Epithelial cell of proximal tubule (primary cell): Measurements from ENCODE around the gene RASL10A. TPM values are rescaled to one million over a fixed set of nuclear protein-coding genes. Genes with fewer than 3 reads are reported as not detected.

Source experiments
- DNase-seq: peaks from one replicate; pipeline ENCODE4 v3.0.0-alpha.2; 2011; ENCODE audit warnings: low read depth
- H3K4me3 ChIP-seq: 2 replicates; pipeline ENCODE4 v1.5.1; 2011; ENCODE audit warnings: low read depth, mild to moderate bottlenecking, low read length
- total RNA-seq: library from RNA; depleted of rRNA; stranded (reverse); fragments of >200 nt; gene quantifications from 2 replicates; pipeline ENCODE4 v1.2.3, GENCODE V29; 2015
- TF ChIP-seq, protein P1 (sequence below): conservative IDR thresholded peaks from 2 replicates; pipeline ENCODE4 v1.5.1; 2012; ENCODE audit warnings: low read depth, mild to moderate bottlenecking, low read length

RASL10A gene
- total RNA-seq, 1 donor from 2014 or later, result 0.12 TPM

GRCh38 chr22:29313576-29314466, 1.7 kb downstream of the RASL10A start:
- DNase-seq, result no peak
- TF ChIP-seq, protein P1, sequence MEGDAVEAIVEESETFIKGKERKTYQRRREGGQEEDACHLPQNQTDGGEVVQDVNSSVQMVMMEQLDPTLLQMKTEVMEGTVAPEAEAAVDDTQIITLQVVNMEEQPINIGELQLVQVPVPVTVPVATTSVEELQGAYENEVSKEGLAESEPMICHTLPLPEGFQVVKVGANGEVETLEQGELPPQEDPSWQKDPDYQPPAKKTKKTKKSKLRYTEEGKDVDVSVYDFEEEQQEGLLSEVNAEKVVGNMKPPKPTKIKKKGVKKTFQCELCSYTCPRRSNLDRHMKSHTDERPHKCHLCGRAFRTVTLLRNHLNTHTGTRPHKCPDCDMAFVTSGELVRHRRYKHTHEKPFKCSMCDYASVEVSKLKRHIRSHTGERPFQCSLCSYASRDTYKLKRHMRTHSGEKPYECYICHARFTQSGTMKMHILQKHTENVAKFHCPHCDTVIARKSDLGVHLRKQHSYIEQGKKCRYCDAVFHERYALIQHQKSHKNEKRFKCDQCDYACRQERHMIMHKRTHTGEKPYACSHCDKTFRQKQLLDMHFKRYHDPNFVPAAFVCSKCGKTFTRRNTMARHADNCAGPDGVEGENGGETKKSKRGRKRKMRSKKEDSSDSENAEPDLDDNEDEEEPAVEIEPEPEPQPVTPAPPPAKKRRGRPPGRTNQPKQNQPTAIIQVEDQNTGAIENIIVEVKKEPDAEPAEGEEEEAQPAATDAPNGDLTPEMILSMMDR, result no peak
- H3K4me3 ChIP-seq, result no peak overlapping the region

DNA sequence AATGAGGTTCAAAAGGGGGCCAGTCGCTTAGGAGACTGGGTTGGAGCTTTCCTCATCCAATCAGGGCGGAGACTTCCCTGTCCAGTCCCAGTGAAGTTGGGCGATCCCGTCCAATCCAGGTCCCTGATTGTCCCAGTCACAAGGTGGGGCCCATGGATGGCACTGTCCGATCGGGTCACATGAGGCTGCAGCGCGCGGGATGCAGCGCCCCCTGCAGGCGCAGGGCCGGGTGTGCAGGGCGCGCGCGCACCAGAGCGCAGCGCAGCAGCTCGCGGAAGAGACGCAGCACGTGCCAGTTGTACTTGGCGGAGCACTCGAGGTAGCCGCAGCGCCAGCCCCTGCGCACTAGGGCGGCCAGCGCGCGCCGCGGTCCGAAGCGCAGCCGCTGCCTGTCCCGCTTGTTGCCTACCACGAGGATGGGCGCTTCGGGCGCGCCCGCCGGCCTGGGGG, 2.3 kb downstream of the RASL10A start:
- TF ChIP-seq, protein P1, result peak; percentile 73
- no peak for DNase-seq
- no peak overlapping the region for H3K4me3 ChIP-seq

DNA sequence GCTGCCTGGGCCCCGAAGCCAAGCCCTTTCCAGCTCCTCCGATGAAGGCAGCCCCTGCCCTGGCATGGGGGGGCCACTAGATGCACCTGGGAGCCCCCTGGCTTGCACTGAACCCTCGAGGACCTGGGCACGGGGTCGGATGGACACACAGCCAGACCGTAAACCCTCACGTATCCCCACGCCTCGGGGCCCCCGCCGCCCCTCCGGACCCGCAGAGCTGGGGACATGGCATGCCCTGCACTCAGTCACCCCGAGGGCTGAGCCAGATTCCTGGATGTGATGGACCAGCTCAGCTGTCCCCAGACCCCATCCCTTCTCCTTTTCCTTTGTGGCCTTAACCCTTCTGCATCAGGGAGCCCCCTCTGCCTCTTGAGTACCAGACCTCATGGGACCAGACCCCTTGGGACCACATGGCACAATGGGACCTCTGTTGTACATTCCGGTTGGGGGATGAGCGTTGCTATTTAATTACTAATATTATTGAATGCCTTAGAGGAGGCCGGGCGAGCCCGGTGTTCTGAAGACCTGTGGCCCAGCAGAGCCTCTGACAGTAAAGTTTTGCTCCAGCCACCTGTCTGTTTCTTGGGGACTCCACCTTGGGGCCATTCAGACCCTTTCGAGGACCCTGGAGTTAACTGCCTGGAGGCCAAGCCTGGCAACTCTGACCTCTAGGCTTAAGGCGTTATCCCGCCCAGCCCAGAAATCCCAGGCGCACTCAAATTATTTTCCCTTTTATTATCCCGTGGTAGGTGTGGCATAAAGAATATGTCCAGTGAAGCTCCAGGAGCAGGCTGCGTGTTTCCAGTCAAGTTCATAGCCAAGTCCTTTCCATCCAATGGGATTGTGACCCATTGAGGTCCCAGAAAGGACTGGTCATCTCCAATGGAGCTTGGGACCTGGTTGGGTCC, 3.0 kb downstream of the RASL10A start:
- DNase-seq, result no peak
- TF ChIP-seq, protein P1, result no peak
- no peak overlapping the region for H3K4me3 ChIP-seq

DNA sequence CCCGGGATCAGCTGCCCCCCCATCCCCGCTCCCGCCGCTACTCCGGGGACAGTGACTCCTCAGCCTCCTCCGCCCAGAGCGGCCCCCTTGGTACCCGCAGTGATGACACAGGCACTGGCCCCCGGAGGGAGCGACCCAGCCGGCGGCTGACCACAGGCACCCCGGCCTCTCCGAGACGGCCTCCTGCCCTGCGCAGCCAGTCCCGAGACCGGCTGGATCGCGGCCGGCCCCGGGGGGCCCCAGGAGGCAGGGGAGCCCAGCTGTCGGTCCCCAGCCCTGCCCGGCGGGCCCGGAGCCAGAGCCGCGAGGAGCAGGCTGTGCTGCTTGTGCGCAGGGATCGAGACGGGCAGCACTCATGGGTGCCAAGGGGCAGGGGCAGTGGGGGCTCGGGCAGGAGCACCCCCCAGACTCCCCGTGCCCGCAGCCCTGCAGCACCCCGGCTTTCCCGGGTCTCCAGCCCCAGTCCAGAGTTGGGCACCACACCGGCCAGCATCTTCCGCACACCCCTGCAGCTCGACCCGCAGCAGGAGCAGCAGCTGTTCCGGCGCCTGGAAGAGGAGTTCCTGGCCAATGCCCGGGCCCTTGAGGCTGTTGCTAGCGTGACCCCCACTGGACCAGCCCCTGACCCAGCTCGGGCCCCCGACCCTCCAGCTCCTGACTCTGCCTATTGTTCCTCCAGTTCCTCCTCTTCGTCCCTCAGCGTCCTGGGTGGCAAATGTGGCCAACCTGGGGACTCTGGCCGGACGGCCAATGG, 3.9 kb downstream of the RASL10A start:
- no peak for DNase-seq
- no peak overlapping the region for H3K4me3 ChIP-seq

DNA sequence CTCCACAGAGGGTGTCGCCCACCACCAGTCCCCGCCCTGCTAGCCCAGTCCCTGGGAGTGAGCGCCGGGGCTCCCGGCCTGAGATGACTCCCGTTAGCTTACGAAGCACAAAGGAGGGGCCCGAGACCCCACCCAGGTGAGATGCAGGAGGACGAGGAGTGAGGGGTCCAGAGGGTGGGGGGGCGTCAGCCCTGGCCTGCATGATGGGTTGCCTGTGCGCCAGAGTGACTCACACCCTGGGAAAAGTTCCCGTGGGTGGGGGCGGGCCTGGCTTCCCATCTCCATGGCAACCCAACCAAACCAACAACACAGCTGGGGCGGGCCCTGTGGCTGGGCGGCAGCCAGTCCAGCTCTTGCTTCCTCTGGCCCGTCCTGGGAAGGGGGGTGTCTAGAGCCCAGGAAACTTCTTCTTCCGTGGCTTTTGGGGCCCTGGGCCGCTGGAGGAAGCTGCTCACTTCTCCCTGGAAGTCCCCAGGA, 4.6 kb downstream of the RASL10A start:
- H3K4me3 ChIP-seq, result no peak overlapping the region
- TF ChIP-seq, protein P1, result no peak

More for the DNA sequence above, 3.9 kb downstream of the RASL10A start:
- TF ChIP-seq, protein P1, result no peak

More for the DNA sequence above, 4.6 kb downstream of the RASL10A start:
- DNase-seq, result peak; percentile 54
